Stimulated activated naive CD4-positive, alpha-beta T cell treated with Interleukin-2 at 50 U/mL for 16 hours (primary cell): ENCODE data around the gene L3MBTL1.

Experiments
- DNase-seq: peaks from one replicate; lab custom pipeline; 2025; lab: John Stamatoyannopoulos, UW

Gene L3MBTL1

DNA sequence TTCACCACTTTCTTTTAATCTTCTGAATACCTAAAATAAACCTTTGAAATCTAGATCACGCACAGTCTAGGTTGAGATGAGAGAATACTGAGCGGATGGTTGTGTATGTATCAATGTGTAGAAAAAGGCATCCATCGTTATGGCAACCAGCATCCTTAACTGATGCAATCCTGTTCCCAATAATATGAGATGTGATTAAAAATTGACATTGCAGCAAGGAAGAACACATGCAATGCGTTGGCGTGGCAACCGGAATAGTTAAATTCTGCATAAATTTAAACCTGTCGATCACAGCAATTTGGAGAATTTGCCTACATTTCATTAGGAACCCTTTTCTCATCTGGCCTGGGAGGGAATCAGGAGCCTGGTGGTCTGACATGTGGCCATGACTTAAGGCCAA, 1.3 kb upstream of the L3MBTL1 start:
- no peak for DNase-seq

- no peak for DNase-seq
These were observed 609 bp downstream of the L3MBTL1 start for GRCh38 chr20:43508106-43508505.

DNA sequence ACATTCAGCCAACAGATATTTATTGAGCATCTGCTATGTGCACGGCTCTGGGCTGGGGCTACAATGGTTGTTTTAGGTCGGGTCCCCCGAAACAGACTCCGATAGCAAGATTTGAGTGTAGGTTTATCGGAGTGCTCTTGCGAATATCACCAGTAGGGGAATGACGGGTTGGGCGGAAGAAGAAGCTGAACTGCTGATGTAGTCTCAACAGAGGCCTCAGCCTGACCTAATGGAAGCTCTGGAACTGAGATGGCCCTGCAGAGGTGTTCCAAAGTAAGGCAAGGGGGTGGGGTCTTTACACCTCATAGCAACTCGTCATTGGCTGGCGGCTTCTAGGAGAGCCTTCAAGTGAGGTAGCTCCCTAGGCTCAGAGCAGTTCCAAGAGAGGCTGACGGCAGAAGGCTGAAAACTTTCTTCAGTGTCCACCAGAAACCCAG, 1.1 kb downstream of the L3MBTL1 start:
- no peak for DNase-seq

DNA sequence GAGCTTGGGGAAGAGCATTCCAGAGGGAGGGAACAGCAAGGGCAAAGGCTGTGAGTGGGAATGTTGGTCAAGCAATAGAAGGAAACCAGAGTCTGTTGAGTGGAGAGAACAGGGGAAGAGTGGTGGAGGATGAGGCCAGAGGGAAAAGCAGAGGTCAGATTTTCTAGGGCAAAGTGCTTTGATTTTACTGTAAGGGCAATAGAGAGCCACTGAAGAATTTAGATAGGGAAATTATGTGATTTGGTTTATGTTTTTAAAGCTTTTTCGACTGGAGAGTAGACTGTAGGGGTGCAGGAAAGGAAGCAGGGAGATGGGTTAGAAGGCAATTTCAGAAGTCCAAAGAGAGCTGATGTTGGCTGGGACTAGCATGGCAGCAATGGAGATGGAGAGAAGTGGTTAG, 4.4 kb downstream of the L3MBTL1 start:
- DNase-seq: no peak

- no peak for DNase-seq
These were observed 6.0 kb downstream of the L3MBTL1 start for GRCh38 chr20:43513372-43513930.

DNA sequence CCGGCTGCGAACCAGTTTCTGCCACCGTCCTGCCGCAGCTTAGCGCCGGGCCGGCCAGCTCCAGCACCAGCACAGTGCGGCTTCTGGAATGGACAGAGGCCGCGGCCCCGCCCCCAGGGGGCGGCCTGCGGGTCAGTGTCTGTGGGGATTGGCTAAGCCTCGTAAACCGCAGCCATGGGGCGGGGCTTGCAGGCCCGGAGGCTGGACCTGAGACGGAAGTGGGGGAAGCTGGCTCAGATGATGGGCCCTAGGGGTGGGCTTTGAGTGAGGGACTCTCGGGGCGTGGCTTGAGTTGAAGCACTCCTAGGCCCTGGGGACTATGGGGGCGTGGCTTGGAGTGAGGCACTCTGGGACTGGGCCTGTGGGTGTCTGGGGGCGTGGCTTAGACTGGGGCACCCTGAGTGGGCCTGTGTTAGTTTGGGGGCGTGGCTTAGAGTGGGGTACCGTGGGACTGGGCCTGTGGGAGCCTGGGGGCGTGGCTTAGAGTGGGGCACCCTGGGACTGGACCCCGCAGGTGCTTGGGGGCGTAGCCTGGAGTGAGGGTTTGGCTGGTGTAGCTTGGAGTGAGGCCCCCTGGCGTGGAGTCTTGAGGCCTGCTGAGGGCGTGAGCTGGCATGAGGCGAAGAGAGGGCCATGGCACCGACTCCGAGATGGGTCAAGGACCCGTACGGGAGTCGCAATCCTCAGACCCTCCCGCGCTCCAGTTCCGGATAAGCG, 6.6 kb downstream of the L3MBTL1 start:
- peak; percentile 94 for DNase-seq

DNA sequence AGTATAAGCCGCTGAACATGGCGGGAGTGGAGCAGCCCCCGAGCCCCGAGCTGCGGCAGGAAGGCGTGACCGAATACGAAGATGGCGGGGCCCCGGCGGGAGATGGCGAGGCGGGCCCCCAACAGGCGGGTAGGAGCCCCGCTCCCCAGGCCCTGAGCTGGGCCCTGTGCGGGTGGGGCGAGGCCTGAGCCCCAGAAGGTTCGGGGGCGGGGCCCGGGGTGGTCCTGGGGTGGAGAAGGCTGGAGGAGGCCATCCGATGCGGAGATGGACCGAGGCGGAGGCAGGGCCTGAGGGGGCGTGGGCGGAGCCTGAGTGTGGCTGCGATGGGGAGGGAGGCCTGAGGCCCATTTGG, 7.1 kb downstream of the L3MBTL1 start:
- peak; percentile 25 for DNase-seq

DNA sequence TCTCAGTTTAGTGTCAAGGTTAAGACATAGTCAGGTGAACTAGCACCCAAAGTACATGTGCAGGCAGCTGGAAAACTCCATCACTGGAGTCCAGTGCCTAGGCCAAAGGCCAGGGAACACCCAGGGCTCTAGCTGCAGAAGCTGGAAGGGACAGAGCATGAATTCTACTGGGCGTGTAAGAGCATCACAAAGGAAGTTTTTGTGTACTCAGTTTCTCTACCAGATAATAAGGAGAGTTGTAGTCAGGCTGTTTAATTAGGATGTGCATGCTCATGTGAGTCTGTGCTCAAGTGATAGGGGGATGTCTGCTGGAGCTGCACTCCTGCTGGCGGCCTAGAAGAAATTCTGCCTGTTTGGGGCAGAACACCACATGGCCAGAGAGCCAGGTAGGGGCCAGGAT, 8.1 kb downstream of the L3MBTL1 start:
- no peak for DNase-seq

DNA sequence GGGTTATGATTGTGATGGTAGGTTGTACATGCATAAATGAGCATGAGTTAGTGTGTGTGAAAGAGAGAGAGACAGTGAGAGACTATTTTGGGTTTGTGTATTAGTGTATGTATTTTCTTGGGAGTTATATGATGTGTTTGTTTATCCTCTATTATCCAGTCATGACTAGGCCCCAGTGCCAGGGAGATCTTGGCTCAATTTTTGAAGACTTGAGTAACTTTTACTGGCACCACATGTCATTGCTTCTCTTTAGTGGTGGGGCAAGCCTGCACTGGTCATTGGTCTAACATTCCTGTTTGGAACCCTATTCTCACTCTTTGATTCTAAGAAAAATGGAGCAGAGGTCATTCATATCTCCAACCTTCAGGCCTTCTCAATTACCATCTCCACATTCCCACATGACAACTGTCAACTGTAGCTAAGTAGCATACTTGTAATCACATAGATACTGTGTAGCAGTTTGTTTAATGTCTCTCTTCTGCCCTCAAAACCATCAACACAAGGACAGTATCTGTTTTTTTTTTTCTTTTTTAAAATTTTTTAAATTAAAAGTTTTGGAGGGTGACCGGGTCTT, 8.8 kb downstream of the L3MBTL1 start:
- DNase-seq: no peak

- DNase-seq: no peak
These were observed 12.7 kb downstream of the L3MBTL1 start for GRCh38 chr20:43520074-43520630.

DNA sequence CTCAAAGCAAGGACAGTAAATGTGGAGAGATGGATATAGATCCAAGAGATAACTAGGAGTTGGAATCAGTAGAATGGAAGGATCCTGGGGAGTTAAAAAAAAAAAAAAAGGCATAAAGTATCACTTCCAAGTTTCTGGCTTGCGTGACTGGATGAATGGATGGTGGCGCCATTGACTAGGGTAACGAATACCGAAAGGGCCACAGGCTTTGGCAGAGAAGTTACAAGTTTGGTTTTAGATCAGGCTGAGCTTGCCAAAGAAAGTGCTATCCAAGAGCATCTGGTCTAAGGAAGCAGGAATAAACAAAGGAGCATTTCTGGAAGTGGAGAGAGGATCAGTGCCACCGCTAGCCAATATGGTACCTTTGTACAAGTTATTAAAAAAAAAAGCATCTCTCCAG, 17.5 kb downstream of the L3MBTL1 start:
- DNase-seq: no peak

DNA sequence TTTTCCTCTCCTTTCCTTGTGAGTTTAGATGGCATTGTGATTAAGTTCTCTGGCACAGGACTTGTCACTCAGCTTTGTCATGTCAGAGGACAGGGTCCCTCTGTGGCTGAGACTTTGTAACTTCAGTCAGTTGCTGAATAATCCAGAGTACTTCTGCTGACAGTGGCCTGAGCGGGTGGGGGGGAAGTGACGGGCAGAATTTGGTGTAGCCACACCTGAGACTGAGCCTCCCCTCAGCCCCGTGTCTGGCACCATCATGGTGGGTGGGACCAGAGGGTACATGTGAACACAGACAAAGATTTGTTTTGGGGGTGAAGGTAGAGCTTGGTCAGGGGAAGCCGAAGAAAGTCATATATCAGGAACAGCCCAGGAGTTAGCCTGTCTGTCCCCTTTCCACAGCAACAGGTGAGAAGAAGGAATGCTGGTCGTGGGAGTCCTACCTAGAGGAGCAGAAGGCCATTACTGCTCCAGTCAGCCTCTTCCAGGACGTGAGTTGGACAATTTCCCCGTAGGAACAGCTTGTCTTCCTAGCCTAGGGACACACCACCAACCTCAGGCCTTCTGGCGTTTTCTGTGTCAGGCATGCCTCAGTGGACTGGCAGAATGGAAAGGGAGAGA, 20.9 kb downstream of the L3MBTL1 start:
- DNase-seq: no peak

DNA sequence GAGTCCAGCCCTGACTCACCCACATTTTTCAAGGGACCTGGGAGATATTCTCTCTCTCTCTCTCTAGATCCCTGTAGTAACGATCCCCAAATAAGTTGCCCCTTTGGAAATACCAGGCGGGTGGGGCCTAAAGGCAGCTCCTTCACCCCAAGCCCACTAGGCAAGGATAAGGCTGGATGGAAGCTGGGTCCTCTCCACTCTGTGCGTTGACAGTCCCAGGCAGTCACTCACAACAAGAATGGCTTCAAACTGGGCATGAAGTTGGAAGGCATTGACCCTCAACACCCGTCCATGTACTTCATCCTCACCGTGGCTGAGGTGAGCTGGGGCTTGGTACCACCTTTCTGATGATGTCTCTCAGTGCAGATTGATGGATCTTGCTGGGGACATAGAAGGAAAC, 21.6 kb downstream of the L3MBTL1 start:
- DNase-seq: no peak

GRCh38 chr20:43529457-43530153, 22.1 kb downstream of the L3MBTL1 start:
- DNase-seq: no peak

DNA sequence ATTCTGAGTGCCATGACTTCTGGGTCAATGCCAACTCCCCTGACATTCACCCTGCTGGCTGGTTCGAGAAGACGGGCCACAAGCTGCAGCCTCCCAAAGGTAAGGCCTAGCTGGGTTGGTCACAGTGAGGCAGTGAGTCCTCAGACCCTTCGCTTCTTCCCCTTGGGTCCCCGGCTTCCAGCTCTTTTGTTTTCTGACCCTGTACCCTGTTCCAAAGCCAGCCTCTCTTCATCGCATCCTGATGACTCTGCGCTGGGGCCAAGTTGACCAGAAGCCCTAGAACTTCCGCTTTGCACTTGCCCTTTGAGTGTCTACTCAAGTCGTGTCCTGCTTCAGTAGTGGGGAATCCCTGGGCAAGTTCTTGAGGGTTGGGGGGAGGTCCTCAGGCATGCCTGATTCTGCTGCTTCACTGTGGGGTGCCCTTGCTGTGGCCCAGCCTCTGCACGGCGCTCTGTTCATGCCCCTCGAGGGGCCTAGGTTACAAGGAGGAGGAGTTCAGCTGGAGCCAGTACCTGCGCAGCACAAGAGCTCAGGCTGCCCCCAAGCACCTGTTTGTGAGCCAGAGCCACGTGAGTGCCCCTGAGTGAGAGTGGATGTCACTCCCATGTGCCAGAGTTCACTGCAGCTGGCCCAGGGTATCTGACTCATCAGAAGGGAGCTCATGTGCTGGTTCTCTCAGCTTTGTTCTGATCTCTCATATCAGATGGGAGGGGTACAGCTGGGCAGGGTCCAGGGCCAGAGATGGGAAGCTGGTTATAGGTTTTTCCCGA, 23.0 kb downstream of the L3MBTL1 start:
- DNase-seq: no peak

GRCh38 chr20:43531091-43531443, 23.6 kb downstream of the L3MBTL1 start:
- DNase-seq: no peak

DNA sequence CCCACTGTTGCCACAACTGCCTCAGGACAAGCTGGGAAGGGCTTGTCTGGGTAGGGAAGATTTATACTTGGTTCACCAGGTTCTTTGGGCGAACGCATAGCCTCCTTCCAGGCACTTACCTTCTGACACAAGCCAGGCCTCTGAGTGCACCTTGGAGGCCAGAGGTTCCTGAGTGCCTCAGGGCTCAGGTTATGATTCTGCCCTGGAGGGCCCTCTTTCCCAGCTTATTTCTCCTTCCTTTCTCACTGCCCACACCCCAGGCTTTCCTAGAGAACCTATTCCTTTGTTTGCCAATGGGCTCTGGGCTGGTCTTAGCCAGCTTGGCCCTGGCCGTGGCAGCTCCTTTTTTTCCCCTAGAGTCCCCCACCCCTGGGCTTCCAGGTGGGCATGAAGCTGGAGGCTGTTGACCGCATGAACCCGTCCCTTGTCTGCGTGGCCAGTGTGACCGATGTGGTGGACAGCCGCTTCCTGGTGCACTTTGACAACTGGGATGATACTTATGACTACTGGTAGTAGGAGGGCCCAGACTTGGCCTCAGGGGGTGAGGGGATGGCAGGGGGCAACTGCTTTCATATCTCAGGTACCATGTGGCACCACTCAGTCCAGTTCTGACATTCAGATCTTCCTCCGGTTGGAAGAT, 25.0 kb downstream of the L3MBTL1 start:
- DNase-seq: no peak

GRCh38 chr20:43533060-43533459, 25.6 kb downstream of the L3MBTL1 start:
- DNase-seq: no peak

- DNase-seq: no peak
These were observed 26.5 kb downstream of the L3MBTL1 start for GRCh38 chr20:43534016-43534415.

DNA sequence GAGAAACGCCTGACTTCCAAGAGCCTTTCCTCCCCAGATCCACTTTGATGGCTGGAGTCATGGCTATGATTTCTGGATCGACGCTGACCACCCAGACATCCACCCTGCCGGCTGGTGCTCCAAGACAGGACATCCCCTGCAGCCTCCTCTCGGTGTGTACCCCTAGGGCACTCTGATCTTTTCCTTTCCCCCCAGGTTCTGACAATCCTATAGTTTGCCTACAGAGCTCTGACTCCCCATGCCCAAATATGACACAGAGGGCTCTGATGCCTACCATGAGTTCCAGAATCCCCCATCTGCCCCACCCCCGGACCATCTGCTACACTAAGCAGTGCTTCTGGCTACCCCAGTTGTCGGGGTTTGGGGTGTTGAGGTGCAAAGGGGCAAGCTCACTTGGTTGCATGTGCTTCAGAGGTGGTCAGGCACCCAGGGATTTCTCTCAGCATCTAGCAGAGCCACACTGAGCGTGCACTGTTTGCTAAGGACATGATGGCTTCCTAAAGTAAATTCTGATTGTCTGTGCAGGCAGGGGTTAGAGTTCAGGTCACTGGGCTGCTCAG, 27.4 kb downstream of the L3MBTL1 start:
- no peak for DNase-seq
